Endodermal cell (in vitro differentiated cells): ENCODE results near the gene COL5A1. TPM values are rescaled to one million over a fixed set of nuclear protein-coding genes. Genes with fewer than 3 reads are reported as not detected.
A peak's percentile ranks its signal among the peaks of the same experiment; 100 is the strongest.

Experiments used
- DNase-seq: peaks from one replicate; pipeline ENCODE4 v3.0.0-alpha.2; 2017
- H3K27ac ChIP-seq: 2 replicates; pipeline ENCODE4 v1.5.1; 2013; ENCODE audit warnings: mild to moderate bottlenecking, low read depth, low read length, moderate library complexity
- H3K27me3 ChIP-seq: 2 replicates; pipeline ENCODE4 v1.6.1; 2013; ENCODE audit warnings: mild to moderate bottlenecking, low read length, moderate library complexity; ENCODE audit not compliant: insufficient read depth, control insufficient read depth, poor library complexity, severe bottlenecking
- H3K36me3 ChIP-seq: 2 replicates; pipeline ENCODE4 v1.7.0; 2013; ENCODE audit warnings: mild to moderate bottlenecking, low read length, moderate library complexity; ENCODE audit not compliant: control insufficient read depth, insufficient read depth
- H3K4me1 ChIP-seq: one replicate; pipeline ENCODE4 v1.7.0; 2013; ENCODE audit warnings: low read length; ENCODE audit not compliant: control insufficient read depth, insufficient read depth
- H3K4me3 ChIP-seq: 2 replicates; pipeline ENCODE4 v1.5.1; 2013; ENCODE audit warnings: mild to moderate bottlenecking, low read length, moderate library complexity
- H3K9ac ChIP-seq: 2 replicates; pipeline ENCODE4 v1.6.1; 2013; ENCODE audit warnings: mild to moderate bottlenecking, low read length, moderate library complexity; ENCODE audit not compliant: poor library complexity, severe bottlenecking; ENCODE audit errors: extremely low read depth
- H3K9me3 ChIP-seq: 2 replicates; pipeline ENCODE4 v1.6.1; 2013; ENCODE audit warnings: mild to moderate bottlenecking, low read length, moderate library complexity; ENCODE audit not compliant: control insufficient read depth
- H3K27ac Mint-ChIP-seq: 2 replicates; pipeline ENCODE4 v1.8.0; 2020; ENCODE audit warnings: mixed read lengths
- H3K27me3 Mint-ChIP-seq: 2 replicates; pipeline ENCODE4 v1.8.0; 2021; ENCODE audit warnings: mild to moderate bottlenecking, mixed read lengths; ENCODE audit not compliant: insufficient read depth
- H3K36me3 Mint-ChIP-seq: 2 replicates; pipeline ENCODE4 v1.8.0; 2020; ENCODE audit warnings: low read depth, mixed read lengths
- H3K4me1 Mint-ChIP-seq: 2 replicates; pipeline ENCODE4 v1.8.0; 2020; ENCODE audit warnings: mixed read lengths
- H3K4me3 Mint-ChIP-seq: 2 replicates; pipeline ENCODE4 v1.8.0; 2020; ENCODE audit warnings: mild to moderate bottlenecking, moderate library complexity, mixed read lengths
- H3K9me3 Mint-ChIP-seq: 2 replicates; pipeline ENCODE4 v1.8.0; 2020; ENCODE audit warnings: mild to moderate bottlenecking, mixed read lengths
- WGBS, 2 experiments: methylation state at CpG; one replicate each; pipeline versions ENCODE4 v1.1.5 to v1.1.7; 2013; ENCODE audit warnings: missing lambda C conversion rate in 2 of 2, mixed read lengths in 1 of 2; ENCODE audit not compliant: insufficient coverage in 1 of 2, insufficient read length in 1 of 2; 5-methylcytosine and 5-hydroxymethylcytosine counted together
- total RNA-seq, 2 donors: library from RNA; stranded (reverse); fragmentation: NEBNext Ultra II Directional in 1 of 2; extraction: Animal tissue kit (Norgen Biotek cat#: 25700) in 1 of 2; gene quantifications; 2 replicates in 1 of 2; 3 replicates in 1 of 2; pipeline ENCODE4 v1.2.1, GENCODE V29; 2021
- TF ChIP-seq, protein P1 (sequence below): fragments of 200-600 bp; sonication (generic); conservative IDR thresholded peaks from 2 replicates; pipeline ENCODE4 v1.5.0; 2021; ENCODE audit warnings: antibody characterized with exemption, mild to moderate bottlenecking

The COL5A1 gene
- total RNA-seq, 2 donors from 2014 or later: 65.3 to 76.6 TPM

GRCh38 chr9:134870301-134870694 lies 228.7 kb downstream of the COL5A1 start:
- H3K9me3 ChIP-seq: no peaks in the 10 kb centered on the region
- H3K36me3 ChIP-seq: no peaks in the 10 kb centered on the region
- H3K27ac ChIP-seq: no peak overlapping the region
- H3K27me3 ChIP-seq: no peaks in the 10 kb centered on the region
- H3K27me3 Mint-ChIP-seq: no peaks in the 10 kb centered on the region
- no peaks in the 10 kb centered on the region for H3K4me1 ChIP-seq
- TF ChIP-seq, protein P1, sequence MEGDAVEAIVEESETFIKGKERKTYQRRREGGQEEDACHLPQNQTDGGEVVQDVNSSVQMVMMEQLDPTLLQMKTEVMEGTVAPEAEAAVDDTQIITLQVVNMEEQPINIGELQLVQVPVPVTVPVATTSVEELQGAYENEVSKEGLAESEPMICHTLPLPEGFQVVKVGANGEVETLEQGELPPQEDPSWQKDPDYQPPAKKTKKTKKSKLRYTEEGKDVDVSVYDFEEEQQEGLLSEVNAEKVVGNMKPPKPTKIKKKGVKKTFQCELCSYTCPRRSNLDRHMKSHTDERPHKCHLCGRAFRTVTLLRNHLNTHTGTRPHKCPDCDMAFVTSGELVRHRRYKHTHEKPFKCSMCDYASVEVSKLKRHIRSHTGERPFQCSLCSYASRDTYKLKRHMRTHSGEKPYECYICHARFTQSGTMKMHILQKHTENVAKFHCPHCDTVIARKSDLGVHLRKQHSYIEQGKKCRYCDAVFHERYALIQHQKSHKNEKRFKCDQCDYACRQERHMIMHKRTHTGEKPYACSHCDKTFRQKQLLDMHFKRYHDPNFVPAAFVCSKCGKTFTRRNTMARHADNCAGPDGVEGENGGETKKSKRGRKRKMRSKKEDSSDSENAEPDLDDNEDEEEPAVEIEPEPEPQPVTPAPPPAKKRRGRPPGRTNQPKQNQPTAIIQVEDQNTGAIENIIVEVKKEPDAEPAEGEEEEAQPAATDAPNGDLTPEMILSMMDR: no peak
- H3K27ac Mint-ChIP-seq: no peak overlapping the region
- no peak overlapping the region for H3K9ac ChIP-seq
- H3K4me1 Mint-ChIP-seq: no peaks in the 10 kb centered on the region
- H3K9me3 Mint-ChIP-seq: peaks cover 2% of the 10 kb centered on the region
- H3K4me3 Mint-ChIP-seq: no peak overlapping the region
- no peak for DNase-seq
- H3K36me3 Mint-ChIP-seq: no peaks in the 10 kb centered on the region
- WGBS, 2 experiments: 89 to 94% methylated on average over 7 to 11 of the region's 11 CpGs
- H3K4me3 ChIP-seq: no peak overlapping the region

DNA sequence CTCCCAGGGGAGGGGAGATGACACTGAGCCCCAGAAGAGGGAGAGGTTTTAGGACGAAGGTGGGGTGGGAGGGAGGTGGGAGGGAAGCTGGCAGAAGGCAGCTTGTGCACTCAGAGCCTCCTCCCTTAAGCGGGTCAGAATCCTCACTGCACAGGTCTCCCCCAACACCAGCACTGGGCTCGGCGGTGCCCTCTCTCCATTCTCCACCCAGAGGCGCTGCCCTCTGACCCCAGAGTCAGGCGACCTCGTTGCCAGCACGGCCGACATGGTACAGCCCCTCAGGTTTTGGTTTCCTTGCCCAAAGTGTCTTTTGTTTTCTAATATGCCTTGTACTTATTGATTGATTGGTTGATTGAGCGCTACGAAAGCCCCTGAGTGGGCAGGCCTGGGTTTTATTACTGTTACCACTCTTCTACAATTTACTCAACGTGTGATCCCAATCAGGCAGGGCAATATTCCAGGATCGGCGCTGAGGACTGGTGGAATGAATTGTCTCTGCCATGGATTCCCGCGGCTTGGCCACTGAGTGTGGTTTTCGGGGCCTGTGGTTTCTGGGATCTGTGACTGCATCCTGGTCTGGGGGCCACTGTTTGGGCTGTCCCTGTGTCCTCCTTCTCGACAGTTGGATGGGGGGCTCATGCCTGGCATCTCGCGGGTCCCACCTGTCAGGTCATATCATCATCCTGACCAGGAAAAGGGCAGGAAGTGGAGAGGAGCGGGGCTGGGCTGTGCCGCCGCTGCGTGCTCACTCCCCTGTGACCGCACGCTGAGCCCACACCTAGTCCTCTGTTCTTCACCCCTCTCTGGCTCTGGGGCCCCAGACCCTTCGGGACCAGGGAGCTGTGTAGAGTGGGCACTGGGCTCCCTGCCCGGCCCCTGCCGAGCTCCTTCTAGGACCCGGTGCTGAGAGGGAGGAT lies 229.4 kb downstream of the COL5A1 start:
- H3K36me3 ChIP-seq: no peaks in the 10 kb centered on the region
- no peaks in the 10 kb centered on the region for H3K27me3 Mint-ChIP-seq
- no peaks in the 10 kb centered on the region for H3K36me3 Mint-ChIP-seq
- H3K4me3 ChIP-seq: no peak overlapping the region
- no peak overlapping the region for H3K4me3 Mint-ChIP-seq
- 90 to 95% methylated on average over 12 to 30 of the region's 30 CpGs for WGBS, 2 experiments
- H3K9ac ChIP-seq: no peak overlapping the region
- DNase-seq: peak; percentile 31
- no peaks in the 10 kb centered on the region for H3K9me3 ChIP-seq
- no peaks in the 10 kb centered on the region for H3K27me3 ChIP-seq
- peaks cover 2% of the 10 kb centered on the region for H3K9me3 Mint-ChIP-seq
- H3K4me1 ChIP-seq: no peaks in the 10 kb centered on the region
- no peak overlapping the region for H3K27ac Mint-ChIP-seq
- TF ChIP-seq, protein P1: no peak
- H3K4me1 Mint-ChIP-seq: no peaks in the 10 kb centered on the region
- H3K27ac ChIP-seq: no peak overlapping the region

GRCh38 chr9:134871697-134872340 lies 230.2 kb downstream of the COL5A1 start:
- Histone ChIP-seq H3K9me3 (no peaks in the 10 kb centered on the region), H3K4me3 (no peak overlapping the region), H3K27me3 (no peaks in the 10 kb centered on the region), H3K4me1 (no peaks in the 10 kb centered on the region), H3K27ac (no peak overlapping the region), H3K9ac (no peak overlapping the region), H3K36me3 (no peaks in the 10 kb centered on the region)
- H3K4me1 Mint-ChIP-seq: no peaks in the 10 kb centered on the region
- H3K9me3 Mint-ChIP-seq: peaks cover 2% of the 10 kb centered on the region
- no peak for DNase-seq
- H3K4me3 Mint-ChIP-seq: no peak overlapping the region
- no peaks in the 10 kb centered on the region for H3K27me3 Mint-ChIP-seq
- TF ChIP-seq, protein P1: no peak
- no peaks in the 10 kb centered on the region for H3K36me3 Mint-ChIP-seq
- 90 to 93% methylated on average over 11 to 16 of the region's 16 CpGs for WGBS, 2 experiments
- no peak overlapping the region for H3K27ac Mint-ChIP-seq
